GM12801 (cell line): ENCODE results near the gene LTBP2.

Experiments
- CTCF ChIP-seq: IDR thresholded peaks from one replicate; pipeline ENCODE4 v1.5.1; 2011; ENCODE audit warnings: control low read depth; ENCODE audit not compliant: insufficient read length; ENCODE audit errors: extremely low read depth

LTBP2 gene

GRCh38 chr14:74525361-74525851 is 86.6 kb downstream of the LTBP2 start:
- no peak for TF ChIP-seq CTCF

DNA sequence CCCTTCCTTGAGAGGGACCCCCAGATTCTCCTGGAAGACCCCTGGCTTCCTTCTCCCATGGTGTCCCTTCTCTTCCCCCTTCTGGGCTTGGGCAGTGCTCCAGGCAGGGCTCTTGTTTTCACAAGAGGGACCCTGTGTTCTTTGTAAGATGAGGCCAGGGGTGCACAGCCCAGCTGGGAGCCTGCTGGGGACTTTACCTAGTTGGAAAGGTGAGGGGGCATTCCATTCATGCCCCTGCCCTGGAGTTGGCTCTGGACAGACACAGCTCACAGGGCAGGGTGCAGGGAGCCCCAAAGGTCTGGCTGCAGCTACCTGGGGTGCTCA is 87.3 kb downstream of the LTBP2 start:
- no peak for TF ChIP-seq CTCF

DNA sequence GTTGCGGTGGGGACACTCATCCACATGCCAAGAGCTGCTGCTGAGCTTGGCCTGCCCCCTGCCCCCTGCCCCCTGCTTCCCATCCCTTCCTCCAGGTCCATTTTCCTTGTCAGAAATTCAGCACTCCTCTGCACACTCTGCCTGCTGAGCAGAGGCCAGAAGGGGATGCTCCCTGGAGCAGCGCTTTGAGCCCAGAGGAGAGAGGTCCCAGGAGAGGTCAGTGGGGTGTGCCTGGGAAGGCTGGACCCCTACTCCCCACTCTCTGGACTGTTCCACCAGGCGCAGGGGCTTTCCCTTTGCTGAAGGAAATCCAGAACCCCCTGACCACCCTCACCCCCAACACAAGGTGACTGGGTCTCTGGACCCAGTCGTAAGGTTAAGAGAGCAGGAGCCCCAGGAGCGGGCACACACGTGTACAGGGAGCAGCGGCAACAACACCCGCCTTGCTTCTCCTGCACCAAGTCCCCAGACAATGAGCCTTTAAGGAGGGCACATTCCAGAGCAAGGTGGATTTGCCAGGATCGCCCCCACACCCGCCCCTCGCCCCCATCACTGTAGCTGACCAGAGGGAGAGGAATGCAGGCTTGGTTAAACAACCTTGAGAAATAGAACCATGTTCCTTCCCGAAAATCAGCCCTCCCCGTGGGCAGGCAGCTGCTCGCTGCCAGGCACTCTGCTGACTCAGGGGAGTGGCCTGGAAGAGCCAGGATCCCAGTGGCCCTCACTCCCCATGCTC is 87.8 kb downstream of the LTBP2 start:
- TF ChIP-seq CTCF, result no peak

- TF ChIP-seq CTCF, result no peak
Measured at GRCh38 chr14:74522740-74523139, 89.3 kb downstream of the LTBP2 start.

DNA sequence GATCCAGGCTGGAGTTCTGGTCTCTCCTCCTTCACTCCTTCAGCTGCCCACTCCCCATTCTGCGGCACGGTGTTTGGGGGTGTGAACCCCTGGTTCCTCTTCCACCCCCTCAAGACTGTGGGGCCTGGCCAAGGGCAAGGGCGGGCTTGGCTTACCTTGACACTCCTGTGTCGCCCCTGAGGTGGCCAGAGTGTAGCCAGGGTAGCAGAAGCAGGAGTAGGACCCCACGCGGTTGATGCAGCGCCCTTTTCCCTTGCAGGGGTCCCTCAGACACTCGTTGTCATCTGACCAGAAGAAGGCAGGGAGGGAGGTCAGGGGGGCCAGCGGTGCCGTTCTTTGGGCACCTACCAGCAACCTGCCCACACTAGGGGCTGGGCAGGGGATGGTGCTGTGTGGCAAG is 90.3 kb downstream of the LTBP2 start:
- TF ChIP-seq CTCF, result no peak

DNA sequence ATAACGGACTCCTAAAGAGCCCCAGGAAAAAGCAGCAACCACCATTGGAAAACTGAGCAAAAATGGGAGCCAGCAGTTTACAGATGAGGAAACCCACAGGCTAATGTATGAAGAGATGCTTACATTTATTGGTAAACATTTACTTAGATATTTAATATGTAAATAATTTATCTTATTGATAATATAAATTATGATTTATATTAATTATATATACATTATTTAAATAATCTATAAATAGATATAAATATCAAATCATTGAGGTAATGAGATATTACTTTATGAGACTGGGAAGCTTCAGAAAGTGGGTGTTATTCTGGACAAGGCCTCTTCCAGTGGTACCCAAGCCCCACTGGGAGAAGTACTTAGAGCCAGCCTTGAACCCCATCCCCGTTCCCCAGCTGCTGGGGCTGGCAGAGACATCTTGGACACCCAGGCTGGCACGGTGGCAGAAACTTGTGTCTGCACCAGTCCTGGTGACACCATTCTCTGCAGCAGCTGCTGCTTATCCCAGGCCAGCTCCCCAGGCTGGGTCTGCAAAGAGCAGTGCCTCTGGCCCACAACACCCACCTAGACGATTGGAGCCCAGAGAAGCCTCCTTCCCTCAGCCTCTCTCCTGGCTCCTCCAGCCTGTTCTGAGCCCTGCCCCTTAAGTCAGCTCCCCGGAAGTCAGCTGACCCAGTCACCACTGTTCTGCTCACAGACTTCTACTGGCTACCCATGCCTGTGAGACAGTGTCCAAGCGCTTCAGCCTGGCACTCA is 92.5 kb downstream of the LTBP2 start:
- no peak for TF ChIP-seq CTCF

- TF ChIP-seq CTCF, result no peak
Measured at GRCh38 chr14:74518221-74518620, 93.8 kb downstream of the LTBP2 start.
